ES-I3 (cell line): ENCODE data around the gene KCNAB2.

ENCODE experiments used
- H3K36me3 ChIP-seq: 2 replicates; pipeline ENCODE4 v1.6.1; 2013; ENCODE audit warnings: mild to moderate bottlenecking, low read length, control low read depth, moderate library complexity; ENCODE audit not compliant: insufficient read depth
- H3K4me1 ChIP-seq: 2 replicates; pipeline ENCODE4 v1.6.1; 2013; ENCODE audit warnings: mild to moderate bottlenecking, control low read depth, low read length; ENCODE audit not compliant: insufficient read depth
- H3K9ac ChIP-seq: 2 replicates; pipeline ENCODE4 v1.6.1; 2013; ENCODE audit warnings: low read depth, mild to moderate bottlenecking, low read length, moderate library complexity
- H3K9me3 ChIP-seq: 2 replicates; pipeline ENCODE4 v1.6.1; 2013; ENCODE audit warnings: mild to moderate bottlenecking, low read length, moderate library complexity; ENCODE audit not compliant: control insufficient read depth, insufficient read depth

Gene KCNAB2

DNA sequence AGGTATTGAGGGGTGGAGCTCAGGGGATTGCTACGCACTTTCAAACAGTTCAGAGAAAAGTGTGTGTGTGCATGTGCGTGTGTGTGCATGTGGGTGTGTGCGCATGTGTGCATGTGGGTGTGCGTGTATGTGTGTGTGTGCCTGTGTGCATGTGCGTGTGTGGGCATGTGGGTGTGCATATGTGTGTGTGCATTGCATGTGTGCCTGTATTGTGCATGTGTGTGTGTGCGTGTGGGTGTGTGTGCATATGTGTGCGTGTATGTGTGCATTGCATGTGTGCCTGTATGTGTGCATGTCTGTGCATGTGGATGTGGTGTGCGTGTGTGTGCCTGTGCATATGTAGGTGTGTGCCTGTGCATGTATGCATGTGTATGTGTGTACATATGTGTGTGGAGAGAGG is 12.6 kb upstream of the KCNAB2 start:
- Histone ChIP-seq H3K9ac (no peak overlapping the region), H3K9me3 (no peaks in the 10 kb centered on the region), H3K4me1 (peaks cover 9% of the 10 kb centered on the region), H3K36me3 (no peaks in the 10 kb centered on the region)

DNA sequence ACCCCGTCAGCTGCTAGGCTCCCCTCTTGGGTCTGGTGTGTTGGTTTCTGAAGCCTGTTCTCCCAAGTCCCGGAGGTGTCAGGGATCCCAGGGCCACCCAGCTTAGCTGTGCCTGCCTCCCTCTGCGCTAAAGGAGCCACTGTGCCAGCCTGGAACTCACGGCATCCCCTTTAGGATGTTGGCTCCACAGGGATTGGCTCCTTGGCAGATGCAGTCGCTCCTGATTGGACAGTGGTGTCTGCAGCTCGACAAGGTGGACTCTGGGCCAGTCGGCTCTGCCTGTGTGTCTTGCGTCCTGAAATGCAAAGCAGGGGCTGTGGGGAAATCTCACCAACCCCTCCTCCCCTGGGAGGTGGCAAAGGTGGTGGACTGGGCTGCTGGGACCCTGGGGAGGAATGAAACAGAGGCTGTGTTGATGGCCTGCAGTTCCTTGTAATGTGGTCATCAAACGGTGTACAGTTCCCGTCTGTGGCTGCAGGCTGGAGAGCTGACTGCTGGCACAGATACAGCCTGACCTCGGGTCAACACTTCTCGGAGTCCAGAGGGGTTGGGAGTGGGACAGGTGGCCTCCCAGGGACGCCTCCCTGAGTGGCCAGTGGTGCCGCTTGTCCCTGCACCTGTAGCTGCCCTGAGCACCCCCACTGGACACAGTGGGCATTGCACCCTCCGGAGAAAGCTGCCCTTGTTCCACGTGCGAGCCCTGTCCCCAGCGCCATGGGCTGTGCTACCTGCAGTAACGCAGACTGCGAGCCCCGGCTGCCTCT is 11.5 kb upstream of the KCNAB2 start:
- Histone ChIP-seq H3K36me3 (no peaks in the 10 kb centered on the region), H3K9ac (no peak overlapping the region), H3K4me1 (peaks cover 9% of the 10 kb centered on the region), H3K9me3 (no peaks in the 10 kb centered on the region)

GRCh38 chr1:6034750-6035096 is 11.0 kb upstream of the KCNAB2 start:
- Histone ChIP-seq H3K9ac (no peak overlapping the region), H3K36me3 (no peaks in the 10 kb centered on the region), H3K9me3 (no peaks in the 10 kb centered on the region), H3K4me1 (peaks cover 9% of the 10 kb centered on the region)

- Histone ChIP-seq H3K36me3 (no peaks in the 10 kb centered on the region), H3K9ac (no peak overlapping the region), H3K9me3 (no peaks in the 10 kb centered on the region), H3K4me1 (peaks cover 9% of the 10 kb centered on the region)
These were observed 10.4 kb upstream of the KCNAB2 start for GRCh38 chr1:6035303-6035702.

DNA sequence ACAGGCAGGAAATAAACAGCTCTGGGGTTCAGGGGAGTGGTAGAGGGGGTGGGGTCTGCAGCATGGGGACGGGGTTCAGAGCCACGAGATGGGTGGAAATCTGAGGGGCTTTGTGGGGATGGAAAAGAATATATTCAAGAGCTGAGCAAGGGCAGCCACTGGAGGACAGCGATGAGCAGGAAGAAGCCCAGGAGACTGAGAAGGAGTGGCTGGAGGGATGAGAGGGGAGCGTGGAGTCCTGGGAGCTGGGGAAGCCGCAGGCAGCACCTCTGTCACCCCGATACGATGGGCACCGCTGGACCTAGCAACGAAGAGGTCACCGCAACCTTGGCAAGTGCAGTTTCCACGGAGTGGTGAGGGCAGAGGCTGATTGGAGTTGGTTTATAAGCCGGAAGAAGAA is 10.0 kb upstream of the KCNAB2 start:
- Histone ChIP-seq H3K9ac (no peak overlapping the region), H3K4me1 (peaks cover 9% of the 10 kb centered on the region), H3K9me3 (no peaks in the 10 kb centered on the region), H3K36me3 (no peaks in the 10 kb centered on the region)

- no peaks in the 10 kb centered on the region for H3K9me3 ChIP-seq
- H3K9ac ChIP-seq = no peak overlapping the region
- H3K4me1 ChIP-seq = peaks cover 9% of the 10 kb centered on the region
- no peaks in the 10 kb centered on the region for H3K36me3 ChIP-seq
These were observed 8.3 kb upstream of the KCNAB2 start for GRCh38 chr1:6037338-6037762.

GRCh38 chr1:6038603-6039002 is 7.1 kb upstream of the KCNAB2 start:
- Histone ChIP-seq H3K9ac (no peak overlapping the region), H3K36me3 (no peaks in the 10 kb centered on the region), H3K9me3 (no peaks in the 10 kb centered on the region), H3K4me1 (peaks cover 9% of the 10 kb centered on the region)

GRCh38 chr1:6039031-6039430 is 6.7 kb upstream of the KCNAB2 start:
- Histone ChIP-seq H3K9me3 (no peaks in the 10 kb centered on the region), H3K4me1 (peaks cover 9% of the 10 kb centered on the region), H3K9ac (no peak overlapping the region), H3K36me3 (no peaks in the 10 kb centered on the region)

DNA sequence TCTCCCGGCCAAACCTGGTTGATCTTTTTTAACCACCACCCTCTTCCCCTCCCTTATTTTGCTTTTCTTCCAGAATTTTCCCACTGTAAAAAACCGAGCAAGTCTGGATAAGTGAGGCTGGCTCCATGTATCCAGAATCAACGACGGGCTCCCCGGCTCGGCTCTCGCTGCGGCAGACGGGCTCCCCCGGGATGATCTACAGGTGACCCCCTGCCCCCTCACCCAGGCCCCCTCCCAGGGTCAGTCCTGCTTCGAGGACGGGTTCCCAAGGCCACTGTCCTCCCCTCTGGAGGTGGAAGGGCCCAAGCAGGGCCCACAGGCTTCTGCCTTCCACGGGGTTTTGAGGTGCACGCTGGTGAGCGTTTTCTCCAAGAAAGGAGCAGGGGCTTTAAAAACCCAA is 5.2 kb upstream of the KCNAB2 start:
- no peaks in the 10 kb centered on the region for H3K36me3 ChIP-seq
- H3K4me1 ChIP-seq = peaks cover 9% of the 10 kb centered on the region
- no peak overlapping the region for H3K9ac ChIP-seq

DNA sequence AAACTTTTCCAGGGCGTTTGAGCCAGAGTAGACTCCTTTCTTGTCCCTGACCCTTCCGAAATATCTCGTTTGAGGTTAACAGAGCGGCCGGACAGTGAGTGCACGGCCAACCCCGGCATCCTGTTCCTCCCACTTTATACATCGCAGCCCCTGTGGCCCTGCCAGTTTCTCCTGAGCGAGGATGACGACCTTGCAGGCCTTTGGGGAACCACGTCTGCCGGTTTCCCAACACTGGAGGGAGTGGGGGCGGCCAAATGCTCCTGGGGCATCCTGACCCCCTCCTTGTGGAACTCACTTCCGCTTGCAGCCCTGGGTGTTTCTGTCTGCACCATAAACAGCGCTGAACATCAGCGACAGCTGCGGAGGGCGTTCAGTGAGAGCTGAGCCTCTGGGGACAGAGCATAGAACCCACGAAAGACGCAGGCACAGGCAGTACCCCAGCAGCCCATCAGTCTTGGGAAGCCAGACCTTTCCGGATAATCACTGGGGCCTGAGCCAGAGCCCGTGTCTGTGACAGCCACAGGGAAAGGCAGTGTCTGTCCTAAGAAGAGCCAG is 4.8 kb upstream of the KCNAB2 start:
- Histone ChIP-seq H3K9me3 (no peaks in the 10 kb centered on the region), H3K9ac (no peak overlapping the region), H3K4me1 (peaks cover 9% of the 10 kb centered on the region), H3K36me3 (no peaks in the 10 kb centered on the region)

More for the DNA sequence above, 5.2 kb upstream of the KCNAB2 start:
- no peaks in the 10 kb centered on the region for H3K9me3 ChIP-seq

- H3K4me1 ChIP-seq = peaks cover 9% of the 10 kb centered on the region
- H3K36me3 ChIP-seq = no peaks in the 10 kb centered on the region
- no peak overlapping the region for H3K9ac ChIP-seq
- H3K9me3 ChIP-seq = no peaks in the 10 kb centered on the region
These were observed 4.1 kb upstream of the KCNAB2 start for GRCh38 chr1:6041432-6042062.

DNA sequence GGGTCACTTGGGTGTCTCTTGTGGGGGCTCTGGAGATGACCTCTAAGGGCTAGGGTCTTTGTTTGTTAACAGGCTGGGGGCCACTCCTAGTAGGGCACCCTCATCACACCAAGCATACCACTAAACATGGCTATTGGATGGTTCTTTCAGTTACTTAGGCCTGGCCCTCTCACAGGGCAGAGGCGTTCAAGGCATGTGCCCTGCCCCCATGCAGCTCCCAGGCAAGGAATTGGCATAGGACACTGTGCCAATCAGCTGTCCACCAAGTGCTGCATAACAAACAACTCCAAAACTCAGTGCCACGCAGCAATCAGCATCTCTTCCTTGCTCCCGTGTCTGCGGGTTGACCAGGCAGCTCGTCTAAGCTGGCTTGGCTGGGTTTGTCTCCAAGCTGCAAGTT is 2.1 kb upstream of the KCNAB2 start:
- H3K9ac ChIP-seq = no peak overlapping the region
- H3K9me3 ChIP-seq = no peaks in the 10 kb centered on the region
- no peaks in the 10 kb centered on the region for H3K4me1 ChIP-seq
- H3K36me3 ChIP-seq = no peaks in the 10 kb centered on the region

- no peaks in the 10 kb centered on the region for H3K4me1 ChIP-seq
- H3K36me3 ChIP-seq = no peaks in the 10 kb centered on the region
- H3K9ac ChIP-seq = no peak overlapping the region
These were observed 1.1 kb upstream of the KCNAB2 start for GRCh38 chr1:6044481-6045109.

DNA sequence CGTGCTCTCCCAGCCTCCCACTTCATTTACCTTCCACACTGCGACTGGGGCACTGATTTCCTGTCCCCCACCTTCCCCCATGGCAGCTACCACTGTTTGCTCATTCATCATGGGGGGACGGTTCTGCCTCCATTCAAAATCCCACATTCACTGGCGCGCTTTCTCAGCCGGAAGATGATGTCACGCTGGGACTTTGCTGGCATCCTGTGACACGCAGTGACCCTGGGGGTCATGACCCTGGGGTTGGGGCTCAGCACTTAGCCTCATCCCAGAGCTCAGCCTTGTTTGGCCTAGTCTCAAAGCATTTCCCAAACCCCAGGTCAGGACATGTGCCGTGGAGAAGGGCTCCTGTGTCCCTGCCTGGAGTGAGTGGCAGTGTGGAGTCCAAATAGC is 582 bp upstream of the KCNAB2 start:
- H3K9me3 ChIP-seq = no peaks in the 10 kb centered on the region
- no peak overlapping the region for H3K9ac ChIP-seq
- no peaks in the 10 kb centered on the region for H3K4me1 ChIP-seq
- no peaks in the 10 kb centered on the region for H3K36me3 ChIP-seq

More at GRCh38 chr1:6044481-6045109, 1.1 kb upstream of the KCNAB2 start:
- H3K9me3 ChIP-seq = no peaks in the 10 kb centered on the region

- no peaks in the 10 kb centered on the region for H3K9me3 ChIP-seq
- H3K4me1 ChIP-seq = no peaks in the 10 kb centered on the region
- H3K36me3 ChIP-seq = no peaks in the 10 kb centered on the region
- H3K9ac ChIP-seq = no peak overlapping the region
These were observed 591 bp downstream of the KCNAB2 start for GRCh38 chr1:6046279-6046678.
